Measurements from ENCODE around the gene GOLIM4. TPM values are rescaled to one million over a fixed set of nuclear protein-coding genes. Genes with fewer than 3 reads are reported as not detected.

Gene GOLIM4
- total RNA-seq, 4 donors from 2014 or later: 13.0 to 20.8 (median 17.8) TPM

GRCh38 chr3:168028086-168028485 lies 67.6 kb downstream of the GOLIM4 start:
- ATAC-seq: no peak
- intact Hi-C loops (cut with DNase I; ENCODE audit: low total_unique reads) (no loop called here), in situ Hi-C loops (cut with MboI; ENCODE audit: low sequenced_read_pairs in 4 of 4) (no loop called here)
- no peak for DNase-seq
- H3K27me3 ChIP-seq: no peaks in the 10 kb centered on the region
- no peaks in the 10 kb centered on the region for H3K9me3 ChIP-seq
- TF ChIP-seq POLR2A (IDR thresholded peaks at IDR 0.05): no peak
- TF ChIP-seq CTCF (IDR thresholded peaks at IDR 0.05 in 4 of 5, conservative IDR thresholded peaks at IDR 0.05 in 1 of 5): no peak
- peak overlapping the region in 3 of 4 donors; percentile 50 to 80 (median 77) for H3K27ac ChIP-seq
- peaks cover 19 to 20% of the 10 kb centered on the region in 2 donors for H3K4me1 ChIP-seq
- H3K36me3 ChIP-seq: peaks cover 0 to 16% of the 10 kb centered on the region in 2 donors
- no peak overlapping the region for H3K4me3 ChIP-seq

GRCh38 chr3:168026764-168027163 lies 69.0 kb downstream of the GOLIM4 start:
- Histone ChIP-seq H3K4me3 (no peak overlapping the region), H3K36me3 (peaks cover 0 to 29% of the 10 kb centered on the region in 2 donors), H3K9me3 (no peaks in the 10 kb centered on the region), H3K27ac (peak overlapping the region; percentile 50 to 80 (median 78)), H3K4me1 (peaks cover 16 to 20% of the 10 kb centered on the region in 2 donors), H3K27me3 (no peaks in the 10 kb centered on the region)
- in situ Hi-C loops (cut with MboI; ENCODE audit: low sequenced_read_pairs in 4 of 4): no loop called here
- no peak for TF ChIP-seq CTCF (IDR thresholded peaks at IDR 0.05 in 4 of 5, conservative IDR thresholded peaks at IDR 0.05 in 1 of 5)
- no peak for TF ChIP-seq POLR2A (IDR thresholded peaks at IDR 0.05)
- DNase-seq: no peak
- intact Hi-C loops (cut with DNase I; ENCODE audit: low total_unique reads): no loop called here
- ATAC-seq: peak; percentile 22 to 36

- TF ChIP-seq POLR2A (IDR thresholded peaks at IDR 0.05) (no peak), CTCF (IDR thresholded peaks at IDR 0.05 in 4 of 5, conservative IDR thresholded peaks at IDR 0.05 in 1 of 5) (no peak)
- intact Hi-C loops (cut with DNase I; ENCODE audit: low total_unique reads) (no loop called here), in situ Hi-C loops (cut with MboI; ENCODE audit: low sequenced_read_pairs in 4 of 4) (no loop called here)
- peak; percentile 31 to 52 for ATAC-seq
- peak overlapping the region; percentile 66 to 80 (median 78) for H3K27ac ChIP-seq
- no peak overlapping the region for H3K4me3 ChIP-seq
- peaks cover 0 to 46% of the 10 kb centered on the region in 2 donors for H3K36me3 ChIP-seq
- H3K9me3 ChIP-seq: no peaks in the 10 kb centered on the region
- no peak for DNase-seq
- H3K4me1 ChIP-seq: peaks cover 8 to 20% of the 10 kb centered on the region in 2 donors
- no peaks in the 10 kb centered on the region for H3K27me3 ChIP-seq
Observed at GRCh38 chr3:168025076-168025475, 70.6 kb downstream of the GOLIM4 start.

GRCh38 chr3:168024537-168024941 lies 71.2 kb downstream of the GOLIM4 start:
- H3K4me1 ChIP-seq: peaks cover 8 to 20% of the 10 kb centered on the region in 2 donors
- peak; percentile 79 to 84 for ATAC-seq
- intact Hi-C loops (cut with DNase I; ENCODE audit: low total_unique reads): no loop called here

More at GRCh38 chr3:168024537-168024941, 71.2 kb downstream of the GOLIM4 start:
- DNase-seq: no peak
- H3K36me3 ChIP-seq: peaks cover under 1 to 49% of the 10 kb centered on the region in 2 donors
- no peaks in the 10 kb centered on the region for H3K27me3 ChIP-seq
- TF ChIP-seq CTCF (IDR thresholded peaks at IDR 0.05 in 4 of 5, conservative IDR thresholded peaks at IDR 0.05 in 1 of 5): no peak
- no peak for TF ChIP-seq POLR2A (IDR thresholded peaks at IDR 0.05)
- H3K4me3 ChIP-seq: no peak overlapping the region
- peak overlapping the region; percentile 66 to 80 (median 78) for H3K27ac ChIP-seq
- in situ Hi-C loops (cut with MboI; ENCODE audit: low sequenced_read_pairs in 4 of 4): no loop called here
- H3K9me3 ChIP-seq: no peaks in the 10 kb centered on the region
